Measurements from ENCODE around the gene EBLN2.

EBLN2 gene

DNA sequence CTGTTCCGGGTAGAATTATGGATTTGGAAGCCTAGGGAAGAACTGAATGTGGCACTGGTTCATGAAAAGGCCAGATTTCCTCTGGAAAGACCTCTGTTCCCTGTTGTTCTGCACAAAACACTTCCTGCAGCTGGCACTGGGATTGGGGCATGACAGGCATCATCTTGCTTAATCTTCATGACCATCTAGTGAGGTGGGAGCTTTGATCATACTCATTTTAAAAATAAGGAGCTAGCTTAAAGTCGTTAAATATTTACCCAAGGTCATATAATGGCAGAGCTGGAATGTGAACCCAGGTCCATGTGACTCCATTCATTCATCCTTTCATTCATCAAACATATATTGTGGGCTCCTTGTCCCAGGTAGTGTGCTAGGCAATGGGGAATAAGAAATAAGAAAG, 40.4 kb downstream of the EBLN2 start:
- no peak overlapping the region for H3K4me3 ChIP-seq (ENCODE audit: low read length)
- H3K36me3 ChIP-seq (replicated peaks; ENCODE audit: low read depth, low read length) = no peaks in the 10 kb centered on the region
- no peak overlapping the region for H3K27ac ChIP-seq (ENCODE audit: low read length)
- no peak overlapping the region for H3K4me2 ChIP-seq (ENCODE audit: low read length)
- no peaks in the 10 kb centered on the region for H3K9me3 ChIP-seq (ENCODE audit: insufficient read depth, low read length)
- H3K9ac ChIP-seq (ENCODE audit: low read length) = no peak overlapping the region
- H3K4me1 ChIP-seq (ENCODE audit: low read length) = peaks cover 14% of the 10 kb centered on the region
- no peaks in the 10 kb centered on the region for H4K20me1 ChIP-seq (ENCODE audit: insufficient read depth, low read length)
- no peaks in the 10 kb centered on the region for H3K27me3 ChIP-seq (ENCODE audit: low read depth, low read length)
- TF ChIP-seq, protein P1, sequence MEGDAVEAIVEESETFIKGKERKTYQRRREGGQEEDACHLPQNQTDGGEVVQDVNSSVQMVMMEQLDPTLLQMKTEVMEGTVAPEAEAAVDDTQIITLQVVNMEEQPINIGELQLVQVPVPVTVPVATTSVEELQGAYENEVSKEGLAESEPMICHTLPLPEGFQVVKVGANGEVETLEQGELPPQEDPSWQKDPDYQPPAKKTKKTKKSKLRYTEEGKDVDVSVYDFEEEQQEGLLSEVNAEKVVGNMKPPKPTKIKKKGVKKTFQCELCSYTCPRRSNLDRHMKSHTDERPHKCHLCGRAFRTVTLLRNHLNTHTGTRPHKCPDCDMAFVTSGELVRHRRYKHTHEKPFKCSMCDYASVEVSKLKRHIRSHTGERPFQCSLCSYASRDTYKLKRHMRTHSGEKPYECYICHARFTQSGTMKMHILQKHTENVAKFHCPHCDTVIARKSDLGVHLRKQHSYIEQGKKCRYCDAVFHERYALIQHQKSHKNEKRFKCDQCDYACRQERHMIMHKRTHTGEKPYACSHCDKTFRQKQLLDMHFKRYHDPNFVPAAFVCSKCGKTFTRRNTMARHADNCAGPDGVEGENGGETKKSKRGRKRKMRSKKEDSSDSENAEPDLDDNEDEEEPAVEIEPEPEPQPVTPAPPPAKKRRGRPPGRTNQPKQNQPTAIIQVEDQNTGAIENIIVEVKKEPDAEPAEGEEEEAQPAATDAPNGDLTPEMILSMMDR (IDR thresholded peaks at IDR 0.05; ENCODE audit: low read depth, low read length) = no peak
- TF ChIP-seq EZH2phosphoT487 (IDR thresholded peaks at IDR 0.05; ENCODE audit: low read depth) = no peak
- H2AFZ ChIP-seq (ENCODE audit: low read depth, low read length) = no peak overlapping the region
- no peaks in the 10 kb centered on the region for H3K79me2 ChIP-seq (ENCODE audit: low read length)

DNA sequence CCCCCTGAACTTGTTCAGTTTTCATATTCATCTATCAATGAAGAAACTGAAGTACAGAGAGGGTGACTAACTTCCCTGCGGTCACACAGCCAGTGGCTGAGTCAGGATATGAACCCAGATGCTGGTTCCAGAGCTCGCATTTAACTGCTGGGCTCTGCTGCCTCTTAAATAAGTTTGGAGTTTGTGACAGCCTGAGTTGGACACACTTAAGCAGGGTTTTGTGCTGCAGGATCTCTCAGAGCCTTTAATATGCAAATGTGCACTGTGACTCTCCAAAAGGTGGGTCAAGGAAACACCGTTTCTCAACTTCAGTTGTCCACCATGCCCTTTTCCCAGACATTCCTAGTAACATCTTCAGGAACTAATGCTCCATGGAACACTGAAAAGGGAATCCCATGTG, 45.8 kb downstream of the EBLN2 start:
- Histone ChIP-seq H2AFZ (ENCODE audit: low read depth, low read length) (no peak overlapping the region), H3K9me3 (ENCODE audit: insufficient read depth, low read length) (no peaks in the 10 kb centered on the region), H3K4me1 (ENCODE audit: low read length) (no peaks in the 10 kb centered on the region), H3K79me2 (ENCODE audit: low read length) (no peaks in the 10 kb centered on the region), H3K4me2 (ENCODE audit: low read length) (no peak overlapping the region), H3K9ac (ENCODE audit: low read length) (no peak overlapping the region), H3K36me3 (replicated peaks; ENCODE audit: low read depth, low read length) (no peaks in the 10 kb centered on the region), H3K4me3 (ENCODE audit: low read length) (no peak overlapping the region), H4K20me1 (ENCODE audit: insufficient read depth, low read length) (no peaks in the 10 kb centered on the region), H3K27me3 (ENCODE audit: low read depth, low read length) (no peaks in the 10 kb centered on the region), H3K27ac (ENCODE audit: low read length) (no peak overlapping the region)
- TF ChIP-seq, protein P1 (IDR thresholded peaks at IDR 0.05; ENCODE audit: low read depth, low read length) = no peak
- TF ChIP-seq EZH2phosphoT487 (IDR thresholded peaks at IDR 0.05; ENCODE audit: low read depth) = no peak

DNA sequence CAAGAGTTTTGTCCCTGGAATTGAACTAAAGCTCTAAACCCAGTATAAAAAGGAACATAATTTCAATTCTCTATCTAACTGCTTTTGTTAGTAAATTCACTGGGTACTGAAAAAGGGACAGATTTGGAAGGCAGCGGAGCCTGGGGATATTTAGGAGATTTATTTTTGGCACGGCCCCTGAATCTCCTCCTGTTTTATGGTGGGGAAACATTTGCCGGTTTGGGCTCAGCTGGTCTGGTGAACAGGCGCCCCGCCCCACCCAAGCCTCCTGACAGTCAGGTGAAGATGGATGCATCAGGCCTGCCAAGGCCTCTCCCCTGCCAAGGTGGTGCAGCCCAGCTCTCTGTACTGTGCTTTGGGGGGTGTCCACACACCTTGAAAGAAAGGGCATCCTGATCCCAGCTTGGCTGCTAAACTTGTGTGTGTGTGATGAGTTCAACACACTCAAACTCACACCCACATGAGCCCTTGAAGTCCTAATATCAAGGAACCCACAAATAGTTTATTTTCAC, 46.3 kb downstream of the EBLN2 start:
- Histone ChIP-seq H3K4me3 (ENCODE audit: low read length) (no peak overlapping the region), H4K20me1 (ENCODE audit: insufficient read depth, low read length) (no peaks in the 10 kb centered on the region), H3K9ac (ENCODE audit: low read length) (no peak overlapping the region), H3K79me2 (ENCODE audit: low read length) (no peaks in the 10 kb centered on the region), H3K36me3 (replicated peaks; ENCODE audit: low read depth, low read length) (no peaks in the 10 kb centered on the region), H2AFZ (ENCODE audit: low read depth, low read length) (no peak overlapping the region; the same call in 1 of the 2 replicates), H3K27ac (ENCODE audit: low read length) (no peak overlapping the region), H3K9me3 (ENCODE audit: insufficient read depth, low read length) (no peaks in the 10 kb centered on the region), H3K4me2 (ENCODE audit: low read length) (no peak overlapping the region), H3K4me1 (ENCODE audit: low read length) (no peaks in the 10 kb centered on the region), H3K27me3 (ENCODE audit: low read depth, low read length) (no peaks in the 10 kb centered on the region)
- no peak for TF ChIP-seq EZH2phosphoT487 (IDR thresholded peaks at IDR 0.05; ENCODE audit: low read depth)
- TF ChIP-seq, protein P1 (IDR thresholded peaks at IDR 0.05; ENCODE audit: low read depth, low read length) = no peak

DNA sequence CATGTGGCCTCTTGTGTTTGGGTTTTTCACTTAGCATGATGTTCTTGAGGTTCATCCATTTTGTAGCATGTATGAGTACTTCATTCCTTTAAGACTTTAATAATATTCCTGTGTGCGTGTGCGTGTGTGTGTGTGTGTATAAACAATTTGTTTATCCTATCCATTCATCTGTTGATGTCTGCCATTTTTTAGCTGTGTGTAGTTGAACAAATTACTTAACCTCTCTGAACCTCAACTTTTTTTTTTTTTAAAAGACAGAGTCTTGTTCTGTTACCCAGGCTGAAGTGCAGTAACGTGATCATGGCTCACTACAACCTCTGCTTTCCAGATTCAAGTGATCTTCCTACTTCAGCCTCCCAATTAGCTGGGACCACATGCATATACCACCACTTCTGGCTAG, 47.3 kb downstream of the EBLN2 start:
- no peak overlapping the region for H2AFZ ChIP-seq (ENCODE audit: low read depth, low read length)
- no peak for TF ChIP-seq EZH2phosphoT487 (IDR thresholded peaks at IDR 0.05; ENCODE audit: low read depth)
- TF ChIP-seq, protein P1 (IDR thresholded peaks at IDR 0.05; ENCODE audit: low read depth, low read length) = no peak
- no peaks in the 10 kb centered on the region for H3K36me3 ChIP-seq (replicated peaks; ENCODE audit: low read depth, low read length)
- H3K4me1 ChIP-seq (ENCODE audit: low read length) = no peaks in the 10 kb centered on the region
- H3K4me2 ChIP-seq (ENCODE audit: low read length) = no peak overlapping the region
- no peak overlapping the region for H3K4me3 ChIP-seq (ENCODE audit: low read length)
- H3K9me3 ChIP-seq (ENCODE audit: insufficient read depth, low read length) = no peaks in the 10 kb centered on the region
- H3K27ac ChIP-seq (ENCODE audit: low read length) = no peak overlapping the region
- H3K9ac ChIP-seq (ENCODE audit: low read length) = no peak overlapping the region
- no peaks in the 10 kb centered on the region for H3K79me2 ChIP-seq (ENCODE audit: low read length)
- H4K20me1 ChIP-seq (ENCODE audit: insufficient read depth, low read length) = no peaks in the 10 kb centered on the region
- no peaks in the 10 kb centered on the region for H3K27me3 ChIP-seq (ENCODE audit: low read depth, low read length)
